Duodenal mucosa (tissue), 2 donors: Measurements from ENCODE around the gene APOB.

Experiments used
- H3K27ac ChIP-seq: one replicate; pipeline ENCODE4 v1.7.0; 2013; ENCODE audit warnings: low read depth, low read length
- H3K27me3 ChIP-seq, 2 donors: one replicate each; pipeline ENCODE4 v1.7.0; 2013; ENCODE audit warnings: low read length in 2 of 2, control low read depth in 1 of 2; ENCODE audit not compliant: insufficient read depth in 2 of 2, control insufficient read depth in 1 of 2
- H3K36me3 ChIP-seq, 2 donors: one replicate each; pipeline ENCODE4 v1.7.0; 2013; ENCODE audit warnings: low read length in 2 of 2, control low read depth in 1 of 2; ENCODE audit not compliant: insufficient read depth in 2 of 2, control insufficient read depth in 1 of 2
- H3K4me1 ChIP-seq, 2 donors: one replicate each; pipeline ENCODE4 v1.7.0; 2013; ENCODE audit warnings: low read length in 2 of 2, control low read depth in 1 of 2; ENCODE audit not compliant: insufficient read depth in 2 of 2, control insufficient read depth in 1 of 2
- H3K4me3 ChIP-seq, 2 donors: one replicate each; pipeline ENCODE4 v1.7.0; 2013; ENCODE audit warnings: low read length in 2 of 2, low read depth in 1 of 2
- H3K9ac ChIP-seq, 2 donors: one replicate each; pipeline ENCODE4 v1.7.0; 2013; ENCODE audit warnings: low read length in 2 of 2, low read depth in 1 of 2
- H3K9me3 ChIP-seq, 2 donors: one replicate each; pipeline ENCODE4 v1.7.0; 2013; ENCODE audit warnings: low read length in 2 of 2, control low read depth in 1 of 2; ENCODE audit not compliant: control insufficient read depth in 1 of 2

Gene APOB

GRCh38 chr2:21037671-21038108 lies 6.2 kb downstream of the APOB start:
- no peak overlapping the region for H3K27ac ChIP-seq

GRCh38 chr2:21036708-21037670 lies 6.9 kb downstream of the APOB start:
- Histone ChIP-seq H3K27me3 (peaks cover 0 to 5% of the 10 kb centered on the region in 2 donors), H3K9me3 (no peaks in the 10 kb centered on the region), H3K27ac (no peak overlapping the region), H3K36me3 (peaks cover 0 to 45% of the 10 kb centered on the region in 2 donors), H3K4me1 (no peaks in the 10 kb centered on the region), H3K9ac (no peak overlapping the region), H3K4me3 (no peak overlapping the region)

More at GRCh38 chr2:21037671-21038108, 6.2 kb downstream of the APOB start:
- H3K36me3 ChIP-seq: peaks cover 0 to 39% of the 10 kb centered on the region in 2 donors
- H3K27me3 ChIP-seq: peaks cover 0 to 5% of the 10 kb centered on the region in 2 donors
- H3K9me3 ChIP-seq: no peaks in the 10 kb centered on the region
- H3K4me1 ChIP-seq: no peaks in the 10 kb centered on the region
- H3K4me3 ChIP-seq: no peak overlapping the region
- H3K9ac ChIP-seq: no peak overlapping the region

GRCh38 chr2:21035974-21036707 lies 7.7 kb downstream of the APOB start:
- Histone ChIP-seq H3K4me3 (no peak overlapping the region), H3K36me3 (peaks cover 0 to 45% of the 10 kb centered on the region in 2 donors), H3K9ac (no peak overlapping the region), H3K27me3 (peaks cover 0 to 5% of the 10 kb centered on the region in 2 donors), H3K9me3 (no peaks in the 10 kb centered on the region), H3K27ac (no peak overlapping the region), H3K4me1 (no peaks in the 10 kb centered on the region)

- peaks cover 0 to 5% of the 10 kb centered on the region in 2 donors for H3K27me3 ChIP-seq
- no peaks in the 10 kb centered on the region for H3K9me3 ChIP-seq
- H3K36me3 ChIP-seq: peaks cover 0 to 45% of the 10 kb centered on the region in 2 donors
- H3K27ac ChIP-seq: no peak overlapping the region
- no peaks in the 10 kb centered on the region for H3K4me1 ChIP-seq
- H3K9ac ChIP-seq: no peak overlapping the region
- no peak overlapping the region for H3K4me3 ChIP-seq
Observed at GRCh38 chr2:21035282-21035973, 8.4 kb downstream of the APOB start.

- no peaks in the 10 kb centered on the region for H3K9me3 ChIP-seq
- no peak overlapping the region for H3K27ac ChIP-seq
- H3K9ac ChIP-seq: no peak overlapping the region
- H3K4me1 ChIP-seq: no peaks in the 10 kb centered on the region
- peaks cover 0 to 45% of the 10 kb centered on the region in 2 donors for H3K36me3 ChIP-seq
- H3K27me3 ChIP-seq: peaks cover 0 to 5% of the 10 kb centered on the region in 2 donors
- no peak overlapping the region for H3K4me3 ChIP-seq
Observed at GRCh38 chr2:21034972-21035279, 8.9 kb downstream of the APOB start.

GRCh38 chr2:21034156-21034971 lies 9.5 kb downstream of the APOB start:
- H3K36me3 ChIP-seq: peaks cover 0 to 45% of the 10 kb centered on the region in 2 donors
- no peaks in the 10 kb centered on the region for H3K4me1 ChIP-seq
- H3K27me3 ChIP-seq: peaks cover 0 to 5% of the 10 kb centered on the region in 2 donors
- no peaks in the 10 kb centered on the region for H3K9me3 ChIP-seq
- no peak overlapping the region for H3K4me3 ChIP-seq
- no peak overlapping the region for H3K27ac ChIP-seq
- no peak overlapping the region for H3K9ac ChIP-seq

- Histone ChIP-seq H3K36me3 (peaks cover 0 to 51% of the 10 kb centered on the region in 2 donors), H3K27ac (no peak overlapping the region), H3K9me3 (no peaks in the 10 kb centered on the region), H3K4me1 (no peaks in the 10 kb centered on the region), H3K4me3 (no peak overlapping the region), H3K9ac (no peak overlapping the region), H3K27me3 (peaks cover 0 to 5% of the 10 kb centered on the region in 2 donors)
Observed at GRCh38 chr2:21033237-21034155, 10.4 kb downstream of the APOB start.

- H3K36me3 ChIP-seq: peaks cover 0 to 54% of the 10 kb centered on the region in 2 donors
- H3K4me1 ChIP-seq: no peaks in the 10 kb centered on the region
- no peak overlapping the region for H3K4me3 ChIP-seq
- H3K9ac ChIP-seq: no peak overlapping the region
- H3K9me3 ChIP-seq: no peaks in the 10 kb centered on the region
- H3K27ac ChIP-seq: no peak overlapping the region
- H3K27me3 ChIP-seq: peaks cover 0 to 5% of the 10 kb centered on the region in 2 donors
Observed at GRCh38 chr2:21032338-21033236, 11.3 kb downstream of the APOB start.
